GM12873 (cell line): ENCODE measurements around the gene MYO1E.

Source experiments
- CTCF ChIP-seq: IDR thresholded peaks from 2 replicates; pipeline ENCODE4 v1.5.1; 2012; ENCODE audit warnings: low read depth, mild to moderate bottlenecking, moderate library complexity, low read length, control low read depth; ENCODE audit not compliant: insufficient read depth; ENCODE audit errors: missing control alignments

MYO1E gene

GRCh38 chr15:59327942-59328341, 44.7 kb downstream of the MYO1E start:
- TF ChIP-seq CTCF: no peak

GRCh38 chr15:59326856-59327255, 45.8 kb downstream of the MYO1E start:
- no peak for TF ChIP-seq CTCF

GRCh38 chr15:59322056-59322759, 50.5 kb downstream of the MYO1E start:
- TF ChIP-seq CTCF: no peak

- no peak for TF ChIP-seq CTCF
Measured at GRCh38 chr15:59321000-59321689, 51.5 kb downstream of the MYO1E start.

- TF ChIP-seq CTCF: no peak
Measured at GRCh38 chr15:59317211-59317610, 55.5 kb downstream of the MYO1E start.

- TF ChIP-seq CTCF: no peak
Measured at GRCh38 chr15:59315914-59316451, 56.7 kb downstream of the MYO1E start.

GRCh38 chr15:59313641-59314332, 58.9 kb downstream of the MYO1E start:
- no peak for TF ChIP-seq CTCF
